ENCODE data around the gene MON2.
"Not testable (repeated sequence)": the region's sequence is repeated elsewhere in the genome, so short reads cannot be mapped to it uniquely, and the experiment has no call there.

GRCh38 chr12:62461171-62461837, 5.3 kb upstream of the MON2 start:
- TF ChIP-seq CTCF, POLR2A (IDR thresholded peaks at IDR 0.05): not testable (repeated sequence)

Measured in body of pancreas (tissue), 4 donors.